ENCODE results near the gene ZNF276.

GRCh38 chr16:89695086-89695874, 26.1 kb upstream of the ZNF276 start:
- no peak for TF ChIP-seq CTCF (IDR thresholded peaks at IDR 0.05)
- no peak for TF ChIP-seq EZH2 (IDR thresholded peaks at IDR 0.05; ENCODE audit: borderline replicate concordance, insufficient read depth, low read depth, low read length, poor library complexity, severe bottlenecking)

Data from B cell (primary cell).